Ascending aorta (tissue), 2 donors: ENCODE data around the gene WWC2. TPM values are rescaled to one million over a fixed set of nuclear protein-coding genes. Genes with fewer than 3 reads are reported as not detected.

Source experiments
- DNase-seq, 2 donors: peaks; one replicate each; pipeline ENCODE4 v3.0.0-alpha.2; 2019; ENCODE audit warnings: low spot score in 2 of 2
- H3K27ac ChIP-seq, 2 donors: fragments of 200-600 bp; sonication (generic); one replicate each; pipeline ENCODE4 v1.5.1; 2016 to 2017; ENCODE audit warnings: mild to moderate bottlenecking in 1 of 2
- H3K27me3 ChIP-seq: fragments of 200-600 bp; sonication (generic); one replicate; pipeline ENCODE4 v1.5.1; 2017
- H3K36me3 ChIP-seq, 2 donors: fragments of 200-600 bp; sonication (generic); one replicate each; pipeline ENCODE4 v1.5.1; 2016
- H3K4me1 ChIP-seq, 2 donors: fragments of 200-600 bp; sonication (generic); one replicate each; pipeline ENCODE4 v1.5.1; 2016 to 2017; ENCODE audit warnings: mild to moderate bottlenecking in 1 of 2
- H3K4me3 ChIP-seq, 2 donors: fragments of 200-600 bp; sonication (generic); one replicate each; pipeline ENCODE4 v1.5.1; 2016 to 2017; ENCODE audit warnings: mild to moderate bottlenecking in 1 of 2
- H3K9me3 ChIP-seq, 2 donors: fragments of 200-600 bp; sonication (generic); one replicate each; pipeline ENCODE4 v1.5.1; 2016
- intact Hi-C: fragments of 100-400 bp; cut with DNase I; formaldehyde crosslinking; loops from one replicate; pipeline ENCODE4 v1.15.1; 2023
- total RNA-seq: library from RNA; depleted of rRNA; stranded (reverse); fragments of >200 nt; gene quantifications from one replicate; pipeline ENCODE4 v1.1.0, GENCODE V29; 2016
- TF ChIP-seq, protein P1 (sequence below), 3 experiments: fragments of 200-600 bp in 2 of 3; fragments of 450-650 bp in 1 of 3; sonication (generic) in 2 of 3; IDR thresholded peaks; one replicate each; pipeline ENCODE4 v1.5.1; 2016 to 2019; ENCODE audit warnings: antibody characterized with exemption in 3 of 3, mild to moderate bottlenecking in 1 of 3, moderate library complexity in 1 of 3

Gene WWC2
- total RNA-seq, 1 donor from 2014 or later: 3.8 TPM

GRCh38 chr4:183172881-183173280, 73.8 kb downstream of the WWC2 start:
- peaks cover 0 to 10% of the 10 kb centered on the region in 2 donors for H3K4me1 ChIP-seq
- intact Hi-C loops: no loop called here
- no peak overlapping the region for H3K4me3 ChIP-seq
- no peaks in the 10 kb centered on the region for H3K36me3 ChIP-seq
- no peaks in the 10 kb centered on the region for H3K27me3 ChIP-seq
- no peak overlapping the region for H3K27ac ChIP-seq
- TF ChIP-seq, protein P1, sequence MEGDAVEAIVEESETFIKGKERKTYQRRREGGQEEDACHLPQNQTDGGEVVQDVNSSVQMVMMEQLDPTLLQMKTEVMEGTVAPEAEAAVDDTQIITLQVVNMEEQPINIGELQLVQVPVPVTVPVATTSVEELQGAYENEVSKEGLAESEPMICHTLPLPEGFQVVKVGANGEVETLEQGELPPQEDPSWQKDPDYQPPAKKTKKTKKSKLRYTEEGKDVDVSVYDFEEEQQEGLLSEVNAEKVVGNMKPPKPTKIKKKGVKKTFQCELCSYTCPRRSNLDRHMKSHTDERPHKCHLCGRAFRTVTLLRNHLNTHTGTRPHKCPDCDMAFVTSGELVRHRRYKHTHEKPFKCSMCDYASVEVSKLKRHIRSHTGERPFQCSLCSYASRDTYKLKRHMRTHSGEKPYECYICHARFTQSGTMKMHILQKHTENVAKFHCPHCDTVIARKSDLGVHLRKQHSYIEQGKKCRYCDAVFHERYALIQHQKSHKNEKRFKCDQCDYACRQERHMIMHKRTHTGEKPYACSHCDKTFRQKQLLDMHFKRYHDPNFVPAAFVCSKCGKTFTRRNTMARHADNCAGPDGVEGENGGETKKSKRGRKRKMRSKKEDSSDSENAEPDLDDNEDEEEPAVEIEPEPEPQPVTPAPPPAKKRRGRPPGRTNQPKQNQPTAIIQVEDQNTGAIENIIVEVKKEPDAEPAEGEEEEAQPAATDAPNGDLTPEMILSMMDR (IDR thresholded peaks at IDR 0.05): no peak
- DNase-seq: no peak
- H3K9me3 ChIP-seq: no peaks in the 10 kb centered on the region

DNA sequence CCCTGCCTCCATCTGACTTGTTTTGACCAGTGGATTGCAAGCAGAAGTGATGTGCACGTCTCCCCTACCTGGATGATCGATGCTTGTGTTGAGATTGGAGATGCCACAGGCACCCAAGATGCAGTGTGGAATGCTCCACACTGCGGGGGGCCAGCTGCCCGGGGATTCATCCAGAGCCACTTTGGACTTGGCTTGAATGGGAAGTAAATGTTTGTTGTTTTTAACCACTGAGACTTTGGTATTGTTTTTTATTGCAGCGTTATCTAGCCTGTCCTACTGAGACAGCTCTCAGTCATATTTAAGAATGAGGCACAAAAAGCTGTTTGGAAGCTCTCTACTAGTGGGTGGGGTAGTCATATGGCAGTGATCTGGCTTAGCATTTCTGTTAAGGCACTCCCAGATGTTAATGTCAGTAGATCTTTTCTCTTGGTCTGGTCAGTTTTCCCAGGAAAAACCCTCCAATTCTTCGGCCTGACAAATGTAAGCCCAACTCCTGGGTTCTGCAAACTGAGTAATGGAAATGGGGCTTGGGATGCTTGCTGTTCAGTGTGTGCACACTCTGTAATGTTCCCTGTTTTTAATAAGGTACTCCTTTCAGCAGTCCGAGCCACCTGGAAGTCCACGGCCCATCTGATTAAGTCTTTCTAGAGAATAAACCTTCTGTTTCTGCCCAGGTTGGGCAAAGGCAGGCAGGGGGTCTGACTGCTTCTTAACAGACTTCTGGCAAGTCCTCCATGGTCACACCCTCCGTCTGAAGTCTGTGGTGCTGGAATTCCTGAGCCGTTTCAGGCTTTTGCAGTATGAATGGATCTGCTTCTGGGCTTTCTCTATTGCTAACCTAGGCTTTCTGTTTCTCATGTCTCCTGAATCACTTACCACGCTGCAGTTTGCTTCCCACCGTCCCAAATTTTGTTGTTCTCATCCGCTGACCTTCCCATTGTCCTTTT, 74.8 kb downstream of the WWC2 start:
- intact Hi-C loops: no loop called here
- H3K36me3 ChIP-seq: no peaks in the 10 kb centered on the region
- DNase-seq: no peak
- H3K27ac ChIP-seq: no peak overlapping the region
- no peaks in the 10 kb centered on the region for H3K27me3 ChIP-seq
- H3K9me3 ChIP-seq: no peaks in the 10 kb centered on the region
- TF ChIP-seq, protein P1 (IDR thresholded peaks at IDR 0.05): no peak
- peaks cover 0 to 10% of the 10 kb centered on the region in 2 donors for H3K4me1 ChIP-seq
- no peak overlapping the region for H3K4me3 ChIP-seq

- TF ChIP-seq, protein P1 (IDR thresholded peaks at IDR 0.05): no peak
- H3K4me1 ChIP-seq: peaks cover 0 to 10% of the 10 kb centered on the region in 2 donors
- no peak overlapping the region for H3K27ac ChIP-seq
- H3K4me3 ChIP-seq: no peak overlapping the region
- intact Hi-C loops: no loop called here
- DNase-seq: no peak
- H3K27me3 ChIP-seq: no peaks in the 10 kb centered on the region
- no peaks in the 10 kb centered on the region for H3K36me3 ChIP-seq
- H3K9me3 ChIP-seq: no peaks in the 10 kb centered on the region
Measured at GRCh38 chr4:183175631-183176232, 76.7 kb downstream of the WWC2 start.

DNA sequence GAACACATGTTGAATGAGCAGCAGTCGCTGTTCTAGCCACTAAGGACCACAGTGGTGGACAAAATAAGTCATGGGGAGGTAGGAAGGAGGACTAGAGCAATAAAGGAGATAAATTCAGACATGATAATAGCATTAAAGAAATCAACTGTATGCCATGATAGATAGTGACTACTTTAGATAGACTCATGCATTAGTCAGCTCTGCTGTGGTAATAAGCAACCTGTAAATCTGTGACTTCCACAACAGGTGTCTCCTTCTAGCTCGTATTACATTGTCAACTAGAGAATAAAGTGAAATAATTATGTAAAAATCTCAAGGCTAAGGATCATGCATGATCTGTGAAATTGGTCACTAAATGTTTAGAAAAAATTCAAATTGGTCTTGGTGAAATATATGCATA, 77.9 kb downstream of the WWC2 start:
- Histone ChIP-seq H3K4me1 (peaks cover 0 to 10% of the 10 kb centered on the region in 2 donors), H3K4me3 (no peak overlapping the region), H3K36me3 (no peaks in the 10 kb centered on the region), H3K27ac (no peak overlapping the region), H3K27me3 (no peaks in the 10 kb centered on the region), H3K9me3 (no peaks in the 10 kb centered on the region)
- intact Hi-C loops: no loop called here
- DNase-seq: no peak
- TF ChIP-seq, protein P1 (IDR thresholded peaks at IDR 0.05): no peak

DNA sequence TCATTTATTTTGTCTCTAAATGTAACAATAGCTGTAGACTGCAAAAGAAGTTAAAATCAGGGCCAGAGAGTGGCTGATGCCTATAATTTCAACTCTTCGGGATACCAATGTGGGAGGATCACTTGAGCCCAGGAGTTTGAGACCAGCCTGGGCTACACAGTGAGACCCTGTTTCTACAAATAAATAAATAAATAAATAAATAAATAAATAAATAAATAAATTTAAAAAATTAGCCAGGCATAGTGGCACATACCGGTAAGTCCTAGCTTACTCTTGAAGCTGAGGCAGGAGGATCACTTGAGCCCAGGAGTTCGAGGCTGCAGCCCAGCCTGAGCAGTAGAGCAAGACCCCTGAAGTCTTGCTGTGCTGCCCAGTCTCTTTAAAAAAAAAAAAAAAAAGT, 79.1 kb downstream of the WWC2 start:
- Histone ChIP-seq H3K36me3 (no peaks in the 10 kb centered on the region), H3K9me3 (no peaks in the 10 kb centered on the region), H3K4me3 (no peak overlapping the region), H3K4me1 (peaks cover 0 to 10% of the 10 kb centered on the region in 2 donors), H3K27ac (no peak overlapping the region), H3K27me3 (no peaks in the 10 kb centered on the region)
- no peak for DNase-seq
- intact Hi-C loops: no loop called here
- TF ChIP-seq, protein P1 (IDR thresholded peaks at IDR 0.05): no peak
